A549 (cell line): ENCODE data around the gene PTPN4.

ENCODE experiments used
- CHD4 ChIP-seq: fragments of 200-600 bp; sonication (generic); IDR thresholded peaks from 2 replicates; pipeline ENCODE4 v1.6.1; 2016; ENCODE audit warnings: antibody characterized with exemption, mild to moderate bottlenecking, borderline replicate concordance
- CTCF ChIP-seq: fragments of >200 bp; sonication (Bioruptor Twin); formaldehyde crosslinking; IDR thresholded peaks from 3 replicates; pipeline ENCODE4 v1.5.1; 2016
- EHF ChIP-seq: fragments of 250-450 bp; sonication (Bioruptor Pico); IDR thresholded peaks from 2 replicates; pipeline ENCODE4 v1.5.0; 2020; ENCODE audit warnings: mild to moderate bottlenecking
- EP300 ChIP-seq, 2 experiments: fragments of >200 bp; sonication (Bioruptor Twin); formaldehyde crosslinking; IDR thresholded peaks; 2 replicates in 1 of 2; 3 replicates in 1 of 2; pipeline ENCODE4 v1.6.1; 2016 to 2017
- FOSL2 ChIP-seq, 2 experiments: fragments of 450-650 bp in 1 of 2; fragments of >200 bp in 1 of 2; sonication (Bioruptor Twin) in 1 of 2; formaldehyde crosslinking; IDR thresholded peaks; 2 replicates each; pipeline versions ENCODE4 v1.5.0 to v1.6.1; 2016 to 2020; ENCODE audit warnings: mild to moderate bottlenecking in 1 of 2, moderate library complexity in 1 of 2
- GATA3 ChIP-seq: IDR thresholded peaks from 2 replicates; pipeline ENCODE4 v1.6.1; 2012; ENCODE audit warnings: borderline replicate concordance
- HDAC2 ChIP-seq: fragments of 200-600 bp; sonication (generic); IDR thresholded peaks from 2 replicates; pipeline ENCODE4 v1.6.1; 2016
- KDM5A ChIP-seq: fragments of 200-600 bp; sonication (generic); IDR thresholded peaks from 2 replicates; pipeline ENCODE4 v1.6.1; 2016; ENCODE audit warnings: antibody characterized with exemption, mild to moderate bottlenecking
- POLR2A ChIP-seq: IDR thresholded peaks from 2 replicates; pipeline ENCODE4 v1.6.1; 2012; ENCODE audit warnings: mild to moderate bottlenecking, low read length
- POLR2AphosphoS2 ChIP-seq: conservative IDR thresholded peaks from 2 replicates; pipeline ENCODE4 v1.6.1; 2012; ENCODE audit warnings: low read length, improper control_type of control experiment, inconsistent platforms
- REST ChIP-seq: fragments of 200-600 bp; sonication (generic); IDR thresholded peaks from 2 replicates; pipeline ENCODE4 v1.6.1; 2016; ENCODE audit warnings: antibody characterized with exemption, mild to moderate bottlenecking, moderate library complexity
- USF2 ChIP-seq: fragments of 450-650 bp; IDR thresholded peaks from 2 replicates; pipeline ENCODE4 v1.6.1; 2014; ENCODE audit warnings: antibody characterized with exemption

GRCh38 chr2:119939915-119940314 is 180.2 kb downstream of the PTPN4 start:
- TF ChIP-seq POLR2AphosphoS2 (no peak), KDM5A (no peak), GATA3 (no peak), USF2 (no peak), FOSL2 (IDR thresholded peaks at IDR 0.05) (no peak), FOSL2 (CRISPR knock-in tag; IDR thresholded peaks at IDR 0.05) (no peak), CTCF (no peak), EHF (CRISPR knock-in tag) (no peak), EP300 (IDR thresholded peaks at IDR 0.05) (no peak), REST (no peak), POLR2A (no peak), HDAC2 (no peak), CHD4 (no peak)
